HL-60 (cell line): ENCODE measurements around the gene IFI27L1.

Source experiments
- CTCF ChIP-seq: IDR thresholded peaks from one replicate; pipeline ENCODE4 v1.5.1; 2011; ENCODE audit warnings: low read length, control low read depth, inconsistent platforms; ENCODE audit not compliant: insufficient read depth
- GABPA ChIP-seq: IDR thresholded peaks from 2 replicates; pipeline ENCODE4 v1.6.1; 2012; ENCODE audit warnings: low read depth
- POLR2AphosphoS5 ChIP-seq: IDR thresholded peaks from 2 replicates; pipeline ENCODE4 v1.6.1; 2012; ENCODE audit warnings: low read depth
- REST ChIP-seq: IDR thresholded peaks from 2 replicates; pipeline ENCODE4 v1.6.1; 2012; ENCODE audit warnings: low read depth; ENCODE audit not compliant: insufficient replicate concordance

- TF ChIP-seq CTCF (no peak), POLR2AphosphoS5 (no peak), GABPA (no peak), REST (no peak)
These were observed 49.2 kb upstream of the IFI27L1 start for GRCh38 chr14:94031883-94032279.
